ENCODE results near the gene PDRG1.
"Not testable (repeated sequence)": the region's sequence is repeated elsewhere in the genome, so short reads cannot be mapped to it uniquely, and the experiment has no call there.

- TF ChIP-seq POLR2A, CTCF (IDR thresholded peaks at IDR 0.05): not testable (repeated sequence)
These were observed 22.2 kb downstream of the PDRG1 start for GRCh38 chr20:31929631-31930030.
